SK-N-SH (cell line): ENCODE measurements around the gene HSPB9. TPM values are rescaled to one million over a fixed set of nuclear protein-coding genes. Genes with fewer than 3 reads are reported as not detected.

ENCODE experiments used
- CTCF ChIA-PET: fragments of 300-600, 350-600 bp; formaldehyde crosslinking; extraction: SDS; loops from one replicate; lab custom pipeline; 2021; lab: Yijun Ruan, JAX
- POLR2A ChIA-PET: fragments of 350-600 bp; sonication (Branson Sonifier 250); formaldehyde crosslinking; extraction: SDS; loops from one replicate; lab custom pipeline; 2020; ENCODE audit warnings: antibody characterized with exemption, inconsistent platforms; lab: Yijun Ruan, JAX
- DNase-seq: peaks from one replicate; pipeline ENCODE4 v3.0.0; 2012
- H2AFZ ChIP-seq: fragments of 200-600 bp; sonication (generic); 2 replicates; pipeline ENCODE4 v1.8.1; 2016; ENCODE audit warnings: antibody characterized with exemption, mild to moderate bottlenecking, low read depth
- H3F3A ChIP-seq: fragments of 200-600 bp; sonication (generic); replicated peaks from 2 replicates; pipeline ENCODE3; 2016; ENCODE audit warnings: antibody characterized with exemption, mild to moderate bottlenecking; ENCODE audit not compliant: insufficient read depth
- H3K27ac ChIP-seq, 2 experiments: fragments of 200-500 bp in 1 of 2; fragments of 200-600 bp in 1 of 2; sonication (Bioruptor generic) in 1 of 2; sonication (generic), shearing (Covaris generic) in 1 of 2; 2 replicates each; pipeline versions ENCODE4 v1.5.1 to v1.6.1; 2014 to 2016; ENCODE audit warnings: low read depth in 2 of 2, inconsistent platforms in 1 of 2, low read length in 1 of 2, mild to moderate bottlenecking in 1 of 2, mixed read lengths in 1 of 2
- H3K27me3 ChIP-seq: fragments of 200-600 bp; sonication (generic), shearing (Covaris generic); 2 replicates; pipeline ENCODE4 v1.6.1; 2016; ENCODE audit warnings: mixed run types; ENCODE audit not compliant: insufficient read depth
- H3K36me3 ChIP-seq, 2 experiments: fragments of 200-500 bp in 1 of 2; fragments of 200-600 bp in 1 of 2; sonication (Bioruptor generic) in 1 of 2; sonication (generic) in 1 of 2; replicated peaks in 1 of 2; 2 replicates each; pipeline versions ENCODE3 to v1.5.1; 2014 to 2016; ENCODE audit warnings: low read length in 1 of 2, mild to moderate bottlenecking in 1 of 2; ENCODE audit not compliant: insufficient read depth in 2 of 2, control insufficient read depth in 1 of 2
- H3K4me1 ChIP-seq, 2 experiments: fragments of 200-500 bp in 1 of 2; fragments of 200-600 bp in 1 of 2; sonication (Bioruptor generic) in 1 of 2; sonication (generic), shearing (Covaris generic) in 1 of 2; 2 replicates each; pipeline versions ENCODE4 v1.5.1 to v1.6.1; 2014 to 2016; ENCODE audit warnings: low read depth in 1 of 2, low read length in 1 of 2, mixed run types in 1 of 2; ENCODE audit not compliant: insufficient read depth in 2 of 2, control insufficient read depth in 1 of 2
- H3K4me2 ChIP-seq: fragments of 200-600 bp; sonication (generic), shearing (Covaris generic); 2 replicates; pipeline ENCODE4 v1.6.1; 2017; ENCODE audit warnings: mixed run types
- H3K4me3 ChIP-seq, 2 experiments: fragments of 200-500 bp in 1 of 2; fragments of 200-600 bp in 1 of 2; sonication (Bioruptor generic) in 1 of 2; sonication (generic), shearing (Covaris generic) in 1 of 2; 2 replicates each; pipeline versions ENCODE4 v1.5.1 to v1.8.1; 2014 to 2016; ENCODE audit warnings: low read depth in 2 of 2, inconsistent platforms in 1 of 2, low read length in 1 of 2, mild to moderate bottlenecking in 1 of 2, mixed read lengths in 1 of 2, moderate library complexity in 1 of 2
- H3K79me2 ChIP-seq: fragments of 200-600 bp; sonication (generic); 2 replicates; pipeline ENCODE4 v1.8.1; 2017; ENCODE audit warnings: mild to moderate bottlenecking; ENCODE audit not compliant: insufficient read depth
- H3K9ac ChIP-seq: fragments of 200-600 bp; sonication (generic); 2 replicates; pipeline ENCODE4 v1.6.1; 2017; ENCODE audit warnings: mixed run types
- H3K9me2 ChIP-seq: fragments of 200-600 bp; sonication (generic); 2 replicates; pipeline ENCODE4 v1.6.1; 2017; ENCODE audit warnings: mixed run types
- H3K9me3 ChIP-seq: fragments of 200-600 bp; sonication (generic); 2 replicates; pipeline ENCODE4 v1.6.1; 2017; ENCODE audit warnings: mixed run types, mild to moderate bottlenecking, moderate library complexity
- H4K20me1 ChIP-seq: fragments of 200-600 bp; sonication (generic); 2 replicates; pipeline ENCODE4 v1.6.1; 2017; ENCODE audit warnings: mild to moderate bottlenecking, mixed run types; ENCODE audit not compliant: insufficient read depth
- CHD2 ChIP-seq: fragments of 150-350 bp; IDR thresholded peaks from 2 replicates; pipeline ENCODE4 v1.6.1; 2018; ENCODE audit warnings: low read length; ENCODE audit not compliant: partially characterized antibody
- EP300 ChIP-seq, 2 experiments: IDR thresholded peaks; 2 replicates each; pipeline versions ENCODE4 v1.4.0 to v1.6.1; 2012; ENCODE audit warnings: borderline replicate concordance in 1 of 2, low read depth in 1 of 2, low read length in 1 of 2
- FOSL2 ChIP-seq: IDR thresholded peaks from 2 replicates; pipeline ENCODE4 v1.4.0; 2012; ENCODE audit warnings: low read depth, mild to moderate bottlenecking, moderate library complexity, borderline replicate concordance
- FOXJ3 ChIP-seq: sonication (generic); formaldehyde crosslinking; IDR thresholded peaks from 2 replicates; pipeline ENCODE4 v1.5.1; 2020; ENCODE audit warnings: mild to moderate bottlenecking, missing genetic modification reagents
- FOXM1 ChIP-seq: IDR thresholded peaks from 2 replicates; pipeline ENCODE4 v1.4.0; 2012; ENCODE audit warnings: low read depth, mild to moderate bottlenecking
- GABPA ChIP-seq: IDR thresholded peaks from 2 replicates; pipeline ENCODE4 v1.4.0; 2012; ENCODE audit warnings: low read depth, mild to moderate bottlenecking
- JUND ChIP-seq: IDR thresholded peaks from 2 replicates; pipeline ENCODE4 v1.4.0; 2012
- MEF2A ChIP-seq: IDR thresholded peaks from 2 replicates; pipeline ENCODE4 v1.4.0; 2012; ENCODE audit warnings: low read depth, borderline replicate concordance
- MXI1 ChIP-seq: IDR thresholded peaks from 2 replicates; pipeline ENCODE4 v1.6.1; 2012; ENCODE audit warnings: mild to moderate bottlenecking, low read depth, low read length, improper control_type of control experiment
- NFIC ChIP-seq: IDR thresholded peaks from 2 replicates; pipeline ENCODE4 v1.4.0; 2012; ENCODE audit warnings: borderline replicate concordance
- POLR2AphosphoS5 ChIP-seq: IDR thresholded peaks from 2 replicates; pipeline ENCODE4 v1.6.1; 2012; ENCODE audit warnings: low read depth, low read length
- RFX5 ChIP-seq: IDR thresholded peaks from 2 replicates; pipeline ENCODE4 v1.6.1; 2012; ENCODE audit warnings: mild to moderate bottlenecking, improper control_type of control experiment, low read length
- SIN3A ChIP-seq: IDR thresholded peaks from 2 replicates; pipeline ENCODE4 v1.6.1; 2012; ENCODE audit warnings: low read depth, mild to moderate bottlenecking, low read length, moderate library complexity, borderline replicate concordance
- TAF1 ChIP-seq: IDR thresholded peaks from 2 replicates; pipeline ENCODE4 v1.6.1; 2012; ENCODE audit warnings: low read depth, mild to moderate bottlenecking, low read length, moderate library complexity, borderline replicate concordance
- WGBS: methylation state at CpG from one replicate; pipeline ENCODE4 v1.1.6; 2017; ENCODE audit warnings: low lambda C conversion rate; 5-methylcytosine and 5-hydroxymethylcytosine counted together
- polyA plus RNA-seq, 3 experiments: library from polyadenylated mRNA; depleted of rRNA; stranded (reverse); fragments of >200 nt; gene quantifications; 2 replicates each; pipeline ENCODE4 v1.2.3, GENCODE V29; 2012
- TF ChIP-seq, protein P1 (sequence below): IDR thresholded peaks from 2 replicates; pipeline ENCODE4 v1.4.0; 2012; ENCODE audit warnings: low read depth
- TF ChIP-seq, protein P2 (sequence below): IDR thresholded peaks from 2 replicates; pipeline ENCODE4; 2012

Gene HSPB9
- polyA plus RNA-seq, 1 of the 3 experiments (the other 2 are of a cell fraction), result 0.05 TPM

DNA sequence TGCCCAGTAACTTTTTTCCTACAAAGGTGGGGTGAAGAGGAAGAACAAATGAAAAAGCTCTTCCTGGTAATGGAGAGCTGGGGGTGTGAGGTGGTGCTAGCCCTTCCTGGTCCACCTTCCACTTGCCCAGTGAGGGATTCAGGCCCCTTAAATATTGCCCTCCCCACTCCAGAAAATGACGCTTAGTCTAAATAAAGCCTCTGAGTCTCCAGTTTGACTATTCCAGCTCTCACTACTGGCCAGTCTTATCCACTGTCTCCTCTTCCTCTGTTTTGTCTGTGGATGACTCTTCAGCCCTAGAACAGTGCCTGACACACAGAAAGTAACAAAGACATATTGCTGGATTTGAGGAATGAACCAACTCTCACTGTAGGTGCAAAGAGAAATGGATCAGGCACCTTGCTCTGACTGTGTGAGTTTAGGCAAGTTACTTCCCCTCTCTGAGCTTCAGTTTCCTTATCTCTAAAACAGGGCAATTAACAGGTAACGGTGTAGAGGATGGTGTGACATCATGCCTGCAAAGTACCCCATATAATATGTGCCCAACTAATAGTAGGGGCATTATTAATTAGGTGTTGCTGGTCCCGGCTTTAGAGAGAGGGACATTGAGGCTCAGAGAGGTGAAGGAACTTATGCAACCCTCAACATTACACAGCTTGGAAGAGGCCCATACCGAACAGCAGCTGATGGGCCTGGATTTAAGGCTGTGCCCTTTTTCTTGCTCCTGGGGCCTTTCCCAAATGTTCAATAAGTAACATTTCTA lies 45.6 kb upstream of the HSPB9 start:
- ChIA-PET POLR2A (no interaction called here), CTCF (interaction anchor here (1.4 to 2.0 kb wide), 2 partner anchors 9 to 24 kb away, joined by 7 to 9 read pairs; no protein-coding TSS in a partner anchor)
- H3K9ac ChIP-seq, result no peak overlapping the region
- H3K4me3 ChIP-seq, result no peak overlapping the region
- no peaks in the 10 kb centered on the region for H3K79me2 ChIP-seq
- peaks cover 6% of the 10 kb centered on the region for H3F3A ChIP-seq
- H2AFZ ChIP-seq, result no peak overlapping the region
- no peaks in the 10 kb centered on the region for H4K20me1 ChIP-seq
- 83% methylated on average over 4 of the region's 4 CpGs for WGBS
- H3K27ac ChIP-seq, result no peak overlapping the region
- no peak for DNase-seq
- H3K4me1 ChIP-seq, result peaks cover 0 to 3% of the 10 kb centered on the region in 2 experiments; a peak in 1 of 4 replicates
- H3K9me3 ChIP-seq, result no peaks in the 10 kb centered on the region
- TF ChIP-seq GABPA, result no peak
- no peak for TF ChIP-seq JUND
- TF ChIP-seq SIN3A, result no peak
- H3K4me2 ChIP-seq, result no peak overlapping the region
- H3K27me3 ChIP-seq, result no peaks in the 10 kb centered on the region
- no peaks in the 10 kb centered on the region for H3K36me3 ChIP-seq
- H3K9me2 ChIP-seq, result no peaks in the 10 kb centered on the region

DNA sequence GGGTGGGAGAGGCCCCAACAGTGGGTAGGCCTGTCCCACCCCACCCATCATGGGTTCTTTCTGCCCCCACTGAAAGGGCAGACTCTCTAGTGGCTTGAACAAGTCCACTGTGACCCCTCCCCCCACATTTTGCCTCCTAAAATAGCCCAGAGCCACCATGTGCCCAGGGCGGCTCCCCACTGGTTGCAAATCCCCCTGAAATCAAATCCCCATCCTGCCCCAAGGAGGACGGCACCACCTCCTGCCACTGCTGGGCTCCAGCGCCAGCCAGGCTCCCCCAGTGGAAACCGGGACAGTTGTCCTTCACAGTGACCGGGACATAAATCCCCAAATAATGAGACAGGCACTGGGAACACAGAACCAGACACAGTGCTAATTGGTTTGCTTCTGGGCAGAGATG lies 44.8 kb upstream of the HSPB9 start:
- Histone ChIP-seq H2AFZ (no peak overlapping the region), H3K4me1 (no peaks in the 10 kb centered on the region), H3K9ac (no peak overlapping the region), H3K9me2 (no peaks in the 10 kb centered on the region), H3K36me3 (no peaks in the 10 kb centered on the region), H3K27ac (no peak overlapping the region), H3K4me2 (no peak overlapping the region), H4K20me1 (no peaks in the 10 kb centered on the region), H3F3A (peaks cover 6% of the 10 kb centered on the region), H3K79me2 (no peaks in the 10 kb centered on the region)
- WGBS, result 83% methylated on average over 5 of the region's 5 CpGs
- POLR2A ChIA-PET, result no interaction called here
- TF ChIP-seq POLR2AphosphoS5, result no peak
- TF ChIP-seq RFX5, result no peak
- no peak for TF ChIP-seq MXI1
- TF ChIP-seq EP300 (IDR thresholded peaks at IDR 0.05; ENCODE audit: borderline replicate concordance in 1 of 2, low read depth in 1 of 2, low read length in 1 of 2), result no peak
- TF ChIP-seq FOXM1, result no peak
- TF ChIP-seq NFIC, result no peak
- TF ChIP-seq FOSL2, result no peak
- TF ChIP-seq MEF2A, result no peak
- TF ChIP-seq, protein P1, sequence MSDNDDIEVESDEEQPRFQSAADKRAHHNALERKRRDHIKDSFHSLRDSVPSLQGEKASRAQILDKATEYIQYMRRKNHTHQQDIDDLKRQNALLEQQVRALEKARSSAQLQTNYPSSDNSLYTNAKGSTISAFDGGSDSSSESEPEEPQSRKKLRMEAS, result no peak
- no peak for TF ChIP-seq FOXJ3 (CRISPR knock-in tag)
- TF ChIP-seq GABPA, result no peak
- TF ChIP-seq TAF1, result no peak
- TF ChIP-seq, protein P2, sequence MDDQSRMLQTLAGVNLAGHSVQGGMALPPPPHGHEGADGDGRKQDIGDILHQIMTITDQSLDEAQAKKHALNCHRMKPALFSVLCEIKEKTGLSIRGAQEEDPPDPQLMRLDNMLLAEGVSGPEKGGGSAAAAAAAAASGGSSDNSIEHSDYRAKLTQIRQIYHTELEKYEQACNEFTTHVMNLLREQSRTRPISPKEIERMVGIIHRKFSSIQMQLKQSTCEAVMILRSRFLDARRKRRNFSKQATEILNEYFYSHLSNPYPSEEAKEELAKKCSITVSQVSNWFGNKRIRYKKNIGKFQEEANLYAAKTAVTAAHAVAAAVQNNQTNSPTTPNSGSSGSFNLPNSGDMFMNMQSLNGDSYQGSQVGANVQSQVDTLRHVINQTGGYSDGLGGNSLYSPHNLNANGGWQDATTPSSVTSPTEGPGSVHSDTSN, result no peak
- no peak for TF ChIP-seq CHD2
- TF ChIP-seq, all 33 proteins: peak for 0
- DNase-seq, result no peak
- CTCF ChIA-PET, result interaction anchor here (1.4 to 2.0 kb wide), 2 partner anchors 10 to 24 kb away, joined by 7 to 9 read pairs; no protein-coding TSS in a partner anchor
- no peaks in the 10 kb centered on the region for H3K27me3 ChIP-seq
- H3K4me3 ChIP-seq, result no peak overlapping the region
- H3K9me3 ChIP-seq, result no peaks in the 10 kb centered on the region
